Esophagus muscularis mucosa (tissue), 4 donors: ENCODE measurements around the gene ANKRD28. TPM values are rescaled to one million over a fixed set of nuclear protein-coding genes. Genes with fewer than 3 reads are reported as not detected.
A peak's percentile ranks its signal among the peaks of the same experiment; 100 is the strongest.

Source experiments
- DNase-seq: peaks from one replicate; pipeline ENCODE4 v3.0.0-alpha.2; 2017; ENCODE audit errors: extremely low spot score
- H3K27ac ChIP-seq, 4 donors: fragments of 200-600 bp; sonication (generic); replicated peaks in 1 of 4; 1 replicate in 3 of 4; 2 replicates in 1 of 4; pipeline ENCODE4 v1.5.1; 2016 to 2019; ENCODE audit warnings: mild to moderate bottlenecking in 1 of 4
- H3K27me3 ChIP-seq, 4 donors: fragments of 200-600 bp; sonication (generic); one replicate each; pipeline versions ENCODE4 v1.5.1 to v1.6.0; 2016 to 2019
- H3K36me3 ChIP-seq, 4 donors: fragments of 200-600 bp; sonication (generic); one replicate each; pipeline ENCODE4 v1.5.1; 2016 to 2019
- H3K4me1 ChIP-seq, 4 donors: fragments of 200-600 bp; sonication (generic); one replicate each; pipeline ENCODE4 v1.5.1; 2016 to 2019
- H3K4me3 ChIP-seq, 4 donors: fragments of 200-600 bp; sonication (generic); 1 replicate in 2 of 4; 2 replicates in 2 of 4; pipeline ENCODE4 v1.5.1; 2016 to 2019; ENCODE audit warnings: mild to moderate bottlenecking in 4 of 4, moderate library complexity in 1 of 4
- H3K9me3 ChIP-seq, 4 donors: fragments of 200-600 bp; sonication (generic); 1 replicate in 3 of 4; 2 replicates in 1 of 4; pipeline ENCODE4 v1.5.1; 2016 to 2019
- EP300 ChIP-seq: sonication (generic); formaldehyde crosslinking; IDR thresholded peaks from one replicate; pipeline ENCODE4 v1.6.1; 2017; ENCODE audit warnings: antibody characterized with exemption
- POLR2A ChIP-seq: fragments of 450-650 bp; IDR thresholded peaks from one replicate; pipeline ENCODE4 v1.6.1; 2017; ENCODE audit warnings: antibody characterized with exemption, moderate library complexity, mild to moderate bottlenecking, low read depth
- POLR2AphosphoS5 ChIP-seq, 2 donors: sonication (generic); formaldehyde crosslinking; IDR thresholded peaks; one replicate each; pipeline ENCODE4 v1.6.1; 2017; ENCODE audit warnings: antibody characterized with exemption in 2 of 2
- WGBS: methylation state at CpG from one replicate; pipeline ENCODE4 v1.1.5; 2018; 5-methylcytosine and 5-hydroxymethylcytosine counted together
- intact Hi-C: fragments of 100-400 bp; cut with DNase I; formaldehyde crosslinking; loops from one replicate; pipeline ENCODE4 v1.15.1; 2023
- total RNA-seq, 4 donors: library from RNA; depleted of rRNA; stranded (reverse); fragments of >200 nt; gene quantifications; one replicate each; pipeline versions ENCODE4 v1.1.0 to v1.2.1, GENCODE V29; 2016
- TF ChIP-seq, protein P1 (sequence below), 3 experiments: fragments of 200-600 bp in 2 of 3; fragments of 450-650 bp in 1 of 3; sonication (generic) in 2 of 3; IDR thresholded peaks; one replicate each; pipeline ENCODE4 v1.5.1; 2017 to 2019; ENCODE audit warnings: antibody characterized with exemption in 3 of 3, mild to moderate bottlenecking in 2 of 3, moderate library complexity in 1 of 3

ANKRD28 gene
- total RNA-seq, 4 donors from 2014 or later, result 21.2 to 34.8 (median 26.9) TPM

DNA sequence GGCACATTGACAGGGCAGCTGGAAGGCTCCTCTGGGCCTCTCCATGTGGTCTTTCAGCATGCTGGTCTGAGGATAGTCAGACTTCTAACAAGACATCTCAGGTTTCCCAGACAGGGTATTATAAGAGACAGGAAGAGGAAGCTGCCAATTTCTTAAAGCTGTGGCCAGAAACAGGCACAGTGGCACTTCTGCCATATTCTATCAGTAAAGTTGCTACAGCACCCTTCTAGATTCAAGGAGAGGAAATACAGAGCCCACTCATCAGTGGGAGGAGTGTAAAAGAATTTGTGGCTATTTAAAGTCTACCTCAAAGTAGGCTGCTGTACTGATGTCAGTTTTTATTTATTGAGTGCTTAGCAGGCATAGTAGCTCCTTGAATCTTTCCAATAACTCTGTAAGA lies 140.8 kb downstream of the ANKRD28 start:
- Histone ChIP-seq H3K27me3 (no peaks in the 10 kb centered on the region), H3K4me1 (peaks cover 0 to 15% (median 9%) of the 10 kb centered on the region in 4 donors), H3K36me3 (no peaks in the 10 kb centered on the region), H3K27ac (no peak overlapping the region), H3K9me3 (peaks cover 0 to 19% (median 16%) of the 10 kb centered on the region in 4 donors), H3K4me3 (no peak overlapping the region)
- DNase-seq, result no peak
- TF ChIP-seq POLR2AphosphoS5 (IDR thresholded peaks at IDR 0.05), result no peak
- TF ChIP-seq POLR2A, result no peak
- no peak for TF ChIP-seq EP300
- TF ChIP-seq, protein P1, sequence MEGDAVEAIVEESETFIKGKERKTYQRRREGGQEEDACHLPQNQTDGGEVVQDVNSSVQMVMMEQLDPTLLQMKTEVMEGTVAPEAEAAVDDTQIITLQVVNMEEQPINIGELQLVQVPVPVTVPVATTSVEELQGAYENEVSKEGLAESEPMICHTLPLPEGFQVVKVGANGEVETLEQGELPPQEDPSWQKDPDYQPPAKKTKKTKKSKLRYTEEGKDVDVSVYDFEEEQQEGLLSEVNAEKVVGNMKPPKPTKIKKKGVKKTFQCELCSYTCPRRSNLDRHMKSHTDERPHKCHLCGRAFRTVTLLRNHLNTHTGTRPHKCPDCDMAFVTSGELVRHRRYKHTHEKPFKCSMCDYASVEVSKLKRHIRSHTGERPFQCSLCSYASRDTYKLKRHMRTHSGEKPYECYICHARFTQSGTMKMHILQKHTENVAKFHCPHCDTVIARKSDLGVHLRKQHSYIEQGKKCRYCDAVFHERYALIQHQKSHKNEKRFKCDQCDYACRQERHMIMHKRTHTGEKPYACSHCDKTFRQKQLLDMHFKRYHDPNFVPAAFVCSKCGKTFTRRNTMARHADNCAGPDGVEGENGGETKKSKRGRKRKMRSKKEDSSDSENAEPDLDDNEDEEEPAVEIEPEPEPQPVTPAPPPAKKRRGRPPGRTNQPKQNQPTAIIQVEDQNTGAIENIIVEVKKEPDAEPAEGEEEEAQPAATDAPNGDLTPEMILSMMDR (IDR thresholded peaks at IDR 0.05), result no peak
- intact Hi-C loops, result no loop called here

DNA sequence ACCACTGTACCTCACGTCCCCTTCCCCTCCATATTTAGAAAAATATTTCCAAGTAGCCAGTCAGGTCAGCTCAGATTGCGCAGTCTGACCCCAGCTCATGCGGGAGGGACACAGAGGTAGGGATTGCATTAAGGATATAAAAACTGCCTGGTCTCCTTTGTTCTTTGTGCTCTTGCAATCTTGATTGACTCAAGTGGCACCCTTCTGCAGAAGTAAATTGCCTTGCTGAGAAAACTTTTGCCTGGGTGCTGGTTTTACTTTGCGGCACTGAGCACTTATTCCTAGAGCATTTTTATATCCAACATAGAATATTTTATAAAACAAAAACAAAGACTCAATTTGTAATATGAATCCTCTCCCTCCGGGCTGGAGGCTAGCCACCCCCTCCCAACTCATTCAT lies 141.4 kb downstream of the ANKRD28 start:
- intact Hi-C loops, result no loop called here
- no peak overlapping the region for H3K4me3 ChIP-seq
- 100% methylated on average over 4 of the region's 5 CpGs for whole genome bisulfite sequencing
- peaks cover 0 to 15% (median 9%) of the 10 kb centered on the region in 4 donors for H3K4me1 ChIP-seq
- DNase-seq, result no peak
- no peak overlapping the region for H3K27ac ChIP-seq
- H3K27me3 ChIP-seq, result no peaks in the 10 kb centered on the region
- TF ChIP-seq POLR2AphosphoS5 (IDR thresholded peaks at IDR 0.05) (no peak), POLR2A (no peak), EP300 (no peak)
- TF ChIP-seq, protein P1 (IDR thresholded peaks at IDR 0.05), result no peak
- peaks cover 0 to 19% (median 16%) of the 10 kb centered on the region in 4 donors for H3K9me3 ChIP-seq
- no peaks in the 10 kb centered on the region for H3K36me3 ChIP-seq

DNA sequence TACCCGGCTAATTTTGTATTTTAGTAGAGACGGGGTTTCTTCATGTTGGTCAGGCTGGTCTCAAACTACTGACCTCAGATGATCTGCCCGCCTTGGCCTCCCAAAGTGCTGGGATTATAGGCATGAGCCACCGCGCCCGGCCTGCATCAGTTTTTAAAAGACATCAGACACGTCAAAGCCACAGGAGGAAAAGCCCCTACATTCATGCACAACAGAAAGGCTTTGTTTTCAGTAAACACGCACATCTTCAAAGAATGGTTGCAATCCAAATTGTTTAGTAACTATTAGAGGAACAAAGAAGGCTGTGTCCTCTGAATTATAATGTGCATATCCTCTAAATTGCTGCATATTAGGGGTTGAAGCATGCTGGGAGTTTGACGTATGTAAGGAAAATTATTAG lies 142.9 kb downstream of the ANKRD28 start:
- no peak overlapping the region for H3K27ac ChIP-seq
- 95% methylated on average over 9 of the region's 9 CpGs for WGBS
- peak; percentile 55 for DNase-seq
- no peak overlapping the region for H3K4me3 ChIP-seq
- H3K9me3 ChIP-seq, result peaks cover 0 to 19% (median 16%) of the 10 kb centered on the region in 4 donors
- intact Hi-C loops, result no loop called here
- H3K36me3 ChIP-seq, result no peaks in the 10 kb centered on the region
- H3K27me3 ChIP-seq, result no peaks in the 10 kb centered on the region
- no peak for TF ChIP-seq POLR2AphosphoS5 (IDR thresholded peaks at IDR 0.05)
- TF ChIP-seq POLR2A, result no peak
- peaks cover 0 to 15% (median 9%) of the 10 kb centered on the region in 4 donors for H3K4me1 ChIP-seq

DNA sequence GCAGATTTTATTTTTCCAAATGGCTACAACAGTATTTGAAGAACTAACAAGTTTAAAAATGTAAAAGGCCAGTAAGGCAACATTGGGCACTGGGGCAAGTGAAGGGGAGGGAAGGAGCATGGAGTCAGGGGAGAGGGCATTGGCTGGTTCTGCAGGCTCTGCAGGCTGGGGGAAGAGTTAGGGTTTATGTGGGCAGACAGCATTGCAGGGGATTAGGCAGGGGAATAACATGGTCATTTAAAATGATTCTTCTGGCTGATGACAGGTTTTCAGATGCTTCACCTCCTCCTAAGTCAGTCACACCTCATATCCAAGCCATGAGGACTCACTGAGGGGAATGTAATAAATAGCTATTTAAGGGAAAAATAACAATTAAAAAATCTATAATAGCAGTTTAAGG lies 143.7 kb downstream of the ANKRD28 start:
- intact Hi-C loops, result no loop called here
- no peak overlapping the region for H3K4me3 ChIP-seq
- H3K27ac ChIP-seq, result peak overlapping the region in 1 of 4 donors; percentile 18
- H3K4me1 ChIP-seq, result peaks cover 0 to 15% (median 9%) of the 10 kb centered on the region in 4 donors
- H3K36me3 ChIP-seq, result no peaks in the 10 kb centered on the region
- H3K27me3 ChIP-seq, result no peaks in the 10 kb centered on the region
- H3K9me3 ChIP-seq, result peaks cover 0 to 19% (median 16%) of the 10 kb centered on the region in 4 donors
- peak; percentile 19 for DNase-seq
- TF ChIP-seq POLR2A, result no peak
- TF ChIP-seq, protein P1 (IDR thresholded peaks at IDR 0.05), result no peak
- no peak for TF ChIP-seq EP300
- TF ChIP-seq POLR2AphosphoS5 (IDR thresholded peaks at IDR 0.05), result no peak

DNA sequence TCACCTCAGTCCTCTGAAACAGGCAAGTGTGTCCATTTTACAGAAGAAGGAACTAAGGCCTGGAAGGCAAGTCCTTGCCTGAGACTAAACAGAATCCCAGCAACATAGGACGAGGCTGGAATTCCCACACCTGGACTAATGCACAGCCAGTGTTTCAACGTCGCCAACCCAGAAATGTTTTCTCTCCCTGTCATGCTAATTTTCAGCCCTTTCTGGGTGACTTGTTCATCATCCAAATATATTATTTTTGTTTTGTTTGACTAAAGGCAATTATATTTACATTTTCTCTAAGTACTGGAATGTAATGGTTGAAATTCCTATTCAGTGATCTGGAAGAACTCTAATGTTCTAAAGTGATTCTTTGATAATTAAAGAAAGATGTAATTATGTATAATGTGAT lies 144.5 kb downstream of the ANKRD28 start:
- H3K27ac ChIP-seq, result no peak overlapping the region
- H3K9me3 ChIP-seq, result peaks cover 0 to 19% (median 16%) of the 10 kb centered on the region in 4 donors
- H3K4me3 ChIP-seq, result no peak overlapping the region
- DNase-seq, result no peak
- intact Hi-C loops, result no loop called here
- H3K36me3 ChIP-seq, result no peaks in the 10 kb centered on the region
- peaks cover 0 to 18% (median 11%) of the 10 kb centered on the region in 4 donors for H3K4me1 ChIP-seq
- 78% methylated on average over 3 of the region's 3 CpGs for WGBS
- H3K27me3 ChIP-seq, result no peaks in the 10 kb centered on the region
- TF ChIP-seq EP300 (no peak), POLR2A (no peak), POLR2AphosphoS5 (IDR thresholded peaks at IDR 0.05) (no peak)
- TF ChIP-seq, protein P1 (IDR thresholded peaks at IDR 0.05), result no peak
